Hepatocyte (in vitro differentiated cells): ENCODE results near the gene ANKRD22. TPM values are rescaled to one million over a fixed set of nuclear protein-coding genes. Genes with fewer than 3 reads are reported as not detected.

Experiments used
- DNase-seq: peaks from one replicate; pipeline ENCODE4 v3.0.0-alpha.2; 2016; ENCODE audit warnings: low spot score
- H2AFZ ChIP-seq: fragments of 200-600 bp; sonication (generic); 2 replicates; pipeline ENCODE4 v1.6.0; 2016; ENCODE audit warnings: antibody characterized with exemption, mild to moderate bottlenecking
- H3K27ac ChIP-seq: fragments of 200-600 bp; sonication (generic); 2 replicates; pipeline ENCODE4 v1.5.1; 2016; ENCODE audit warnings: mild to moderate bottlenecking
- H3K27me3 ChIP-seq: fragments of 200-600 bp; sonication (generic); 2 replicates; pipeline ENCODE4 v1.6.1; 2016
- H3K36me3 ChIP-seq: fragments of 200-600 bp; sonication (generic); replicated peaks from 2 replicates; pipeline ENCODE4 v1.5.1; 2016; ENCODE audit warnings: low read depth; ENCODE audit not compliant: insufficient read depth
- H3K4me1 ChIP-seq: fragments of 200-600 bp; sonication (generic); 2 replicates; pipeline ENCODE4 v1.5.1; 2016; ENCODE audit warnings: mild to moderate bottlenecking, moderate library complexity; ENCODE audit not compliant: insufficient read depth
- H3K4me2 ChIP-seq: fragments of 200-600 bp; sonication (generic); 2 replicates; pipeline ENCODE4 v1.6.0; 2016
- H3K4me3 ChIP-seq: fragments of 200-600 bp; sonication (generic); 2 replicates; pipeline ENCODE4 v1.5.1; 2016; ENCODE audit warnings: mild to moderate bottlenecking
- H3K79me2 ChIP-seq: fragments of 200-600 bp; sonication (generic); 2 replicates; pipeline ENCODE4 v1.6.0; 2017; ENCODE audit warnings: mild to moderate bottlenecking
- H3K9me2 ChIP-seq: fragments of 200-600 bp; sonication (generic); replicated peaks from 2 replicates; pipeline ENCODE4 v1.6.0; 2017; ENCODE audit warnings: mild to moderate bottlenecking; ENCODE audit not compliant: insufficient read depth
- H3K9me3 ChIP-seq: fragments of 200-600 bp; sonication (generic); 2 replicates; pipeline ENCODE4 v1.5.1; 2016; ENCODE audit warnings: low read depth, mild to moderate bottlenecking
- H4K20me1 ChIP-seq: fragments of 200-600 bp; sonication (generic); 2 replicates; pipeline ENCODE4 v1.6.0; 2016; ENCODE audit warnings: mild to moderate bottlenecking; ENCODE audit not compliant: insufficient read depth, poor library complexity, severe bottlenecking
- EZH2 ChIP-seq: fragments of 200-600 bp; sonication (generic); IDR thresholded peaks from 2 replicates; pipeline ENCODE4 v1.6.1; 2016; ENCODE audit warnings: antibody characterized with exemption, mild to moderate bottlenecking, borderline replicate concordance
- EZH2phosphoT487 ChIP-seq: fragments of 200-600 bp; sonication (generic); IDR thresholded peaks from one replicate; pipeline ENCODE4 v1.6.1; 2018; ENCODE audit warnings: antibody characterized with exemption, mild to moderate bottlenecking, low read depth, moderate library complexity; ENCODE audit not compliant: unreplicated experiment, severe bottlenecking
- WGBS: methylation state at CpG from one replicate; pipeline ENCODE4 v1.1.6; 2016; ENCODE audit warnings: low lambda C conversion rate; ENCODE audit errors: missing lambda C conversion rate; 5-methylcytosine and 5-hydroxymethylcytosine counted together
- polyA plus RNA-seq: library from polyadenylated mRNA; unstranded; fragments of >200 nt; fragmentation: Nextera tagmentation; extraction: Ambion mirVana; gene quantifications from 2 replicates; pipeline ENCODE4 v1.2.1, GENCODE V29; 2016
- total RNA-seq: library from RNA; depleted of rRNA; stranded (reverse); fragments of >200 nt; gene quantifications from 2 replicates; pipeline ENCODE4 v1.2.3, GENCODE V29; 2014
- TF ChIP-seq, protein P1 (sequence below): fragments of 200-600 bp; sonication (generic); IDR thresholded peaks from 2 replicates; pipeline ENCODE4 v1.5.1; 2016; ENCODE audit warnings: antibody characterized with exemption, mild to moderate bottlenecking; ENCODE audit not compliant: poor library complexity

Gene ANKRD22
- total and polyA plus RNA-seq, 2 experiments from 2014 or later, result 2.1 to 2.7 TPM

DNA sequence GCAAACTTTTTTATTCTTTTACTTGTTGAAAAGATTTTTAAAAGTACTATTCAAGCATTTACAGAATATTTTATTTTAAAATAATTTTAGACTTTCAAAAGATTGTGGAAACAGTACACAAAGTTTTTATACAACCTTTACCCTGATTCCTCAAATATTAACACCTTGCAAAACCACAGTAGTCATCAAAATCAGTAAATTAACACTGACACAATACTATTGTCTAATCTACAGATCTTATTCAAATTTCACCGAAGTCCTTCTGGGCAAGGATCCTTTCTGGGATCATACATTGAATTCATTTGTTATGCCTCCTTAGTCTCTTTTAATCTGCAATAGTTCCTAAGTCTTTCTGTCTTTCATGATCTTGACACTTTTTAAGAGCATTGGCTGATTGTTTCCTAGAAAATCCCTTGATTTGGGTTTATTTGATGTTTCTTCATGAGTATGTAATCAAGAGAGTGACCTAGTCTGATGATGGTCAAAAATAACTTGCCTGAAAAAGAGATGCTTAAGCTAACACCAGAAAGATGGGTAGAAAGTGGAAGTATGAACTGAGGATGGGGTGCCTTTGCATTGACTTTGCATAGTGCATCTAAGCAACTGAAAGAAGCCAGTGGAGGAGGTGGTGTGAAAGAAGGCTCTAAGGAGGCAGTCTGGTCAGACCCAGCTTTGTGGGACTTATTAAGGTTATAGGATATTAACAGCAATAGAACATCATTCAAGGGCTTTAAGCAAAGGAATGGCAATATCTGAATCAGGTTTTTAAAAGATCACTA lies 38.1 kb upstream of the ANKRD22 start:
- H2AFZ ChIP-seq, result no peak overlapping the region
- H3K4me1 ChIP-seq, result peaks cover 4% of the 10 kb centered on the region
- 88% methylated on average over 1 of the region's 1 CpG for WGBS
- no peak for TF ChIP-seq EZH2
- no peak for TF ChIP-seq EZH2phosphoT487
- TF ChIP-seq, protein P1, sequence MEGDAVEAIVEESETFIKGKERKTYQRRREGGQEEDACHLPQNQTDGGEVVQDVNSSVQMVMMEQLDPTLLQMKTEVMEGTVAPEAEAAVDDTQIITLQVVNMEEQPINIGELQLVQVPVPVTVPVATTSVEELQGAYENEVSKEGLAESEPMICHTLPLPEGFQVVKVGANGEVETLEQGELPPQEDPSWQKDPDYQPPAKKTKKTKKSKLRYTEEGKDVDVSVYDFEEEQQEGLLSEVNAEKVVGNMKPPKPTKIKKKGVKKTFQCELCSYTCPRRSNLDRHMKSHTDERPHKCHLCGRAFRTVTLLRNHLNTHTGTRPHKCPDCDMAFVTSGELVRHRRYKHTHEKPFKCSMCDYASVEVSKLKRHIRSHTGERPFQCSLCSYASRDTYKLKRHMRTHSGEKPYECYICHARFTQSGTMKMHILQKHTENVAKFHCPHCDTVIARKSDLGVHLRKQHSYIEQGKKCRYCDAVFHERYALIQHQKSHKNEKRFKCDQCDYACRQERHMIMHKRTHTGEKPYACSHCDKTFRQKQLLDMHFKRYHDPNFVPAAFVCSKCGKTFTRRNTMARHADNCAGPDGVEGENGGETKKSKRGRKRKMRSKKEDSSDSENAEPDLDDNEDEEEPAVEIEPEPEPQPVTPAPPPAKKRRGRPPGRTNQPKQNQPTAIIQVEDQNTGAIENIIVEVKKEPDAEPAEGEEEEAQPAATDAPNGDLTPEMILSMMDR, result no peak
- no peak for DNase-seq
- H3K79me2 ChIP-seq, result peaks cover 63% of the 10 kb centered on the region
- no peaks in the 10 kb centered on the region for H3K9me2 ChIP-seq
- H3K27me3 ChIP-seq, result no peaks in the 10 kb centered on the region
- no peaks in the 10 kb centered on the region for H3K36me3 ChIP-seq
- H3K27ac ChIP-seq, result no peak overlapping the region
- H3K9me3 ChIP-seq, result no peaks in the 10 kb centered on the region
- no peak overlapping the region for H3K4me3 ChIP-seq
- no peaks in the 10 kb centered on the region for H4K20me1 ChIP-seq
- H3K4me2 ChIP-seq, result no peak overlapping the region

DNA sequence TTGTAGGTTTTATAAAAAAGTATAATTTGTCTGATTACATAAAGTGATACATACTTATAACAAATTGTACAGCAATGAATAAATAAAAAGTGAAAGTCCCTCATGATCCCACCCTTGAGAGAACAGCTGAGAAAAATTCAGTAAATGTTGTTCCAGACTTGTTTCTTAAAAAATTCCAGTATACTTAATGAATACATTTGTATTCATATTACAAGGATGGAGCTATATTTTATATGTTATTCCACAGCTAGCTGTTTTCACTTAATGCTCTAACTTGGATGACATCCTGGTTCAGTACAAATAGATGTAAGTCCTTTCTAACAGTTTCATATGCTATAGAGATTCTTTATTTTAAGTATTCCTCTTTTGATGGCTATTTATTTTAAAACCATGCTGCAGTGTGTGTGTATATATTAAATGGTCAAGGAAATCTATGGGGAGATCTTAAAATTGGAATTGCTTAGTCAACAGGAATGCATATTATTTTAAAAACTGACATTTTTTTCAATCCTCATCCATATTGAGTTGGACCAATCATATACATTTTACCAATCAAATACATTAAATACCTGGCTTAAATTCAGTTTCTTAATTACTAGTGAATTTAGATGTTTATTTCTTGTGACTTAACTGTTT lies 37.3 kb upstream of the ANKRD22 start:
- no peak overlapping the region for H3K4me2 ChIP-seq
- H3K36me3 ChIP-seq, result no peaks in the 10 kb centered on the region
- TF ChIP-seq EZH2 (no peak), EZH2phosphoT487 (no peak)
- TF ChIP-seq, protein P1, result no peak
- no peaks in the 10 kb centered on the region for H3K4me1 ChIP-seq
- DNase-seq, result no peak
- H3K4me3 ChIP-seq, result no peak overlapping the region
- H3K27me3 ChIP-seq, result no peaks in the 10 kb centered on the region
- no peaks in the 10 kb centered on the region for H4K20me1 ChIP-seq
- no peaks in the 10 kb centered on the region for H3K9me2 ChIP-seq
- no peak overlapping the region for H3K27ac ChIP-seq
- H3K9me3 ChIP-seq, result no peaks in the 10 kb centered on the region
- no peak overlapping the region for H2AFZ ChIP-seq
- peaks cover 71% of the 10 kb centered on the region for H3K79me2 ChIP-seq

DNA sequence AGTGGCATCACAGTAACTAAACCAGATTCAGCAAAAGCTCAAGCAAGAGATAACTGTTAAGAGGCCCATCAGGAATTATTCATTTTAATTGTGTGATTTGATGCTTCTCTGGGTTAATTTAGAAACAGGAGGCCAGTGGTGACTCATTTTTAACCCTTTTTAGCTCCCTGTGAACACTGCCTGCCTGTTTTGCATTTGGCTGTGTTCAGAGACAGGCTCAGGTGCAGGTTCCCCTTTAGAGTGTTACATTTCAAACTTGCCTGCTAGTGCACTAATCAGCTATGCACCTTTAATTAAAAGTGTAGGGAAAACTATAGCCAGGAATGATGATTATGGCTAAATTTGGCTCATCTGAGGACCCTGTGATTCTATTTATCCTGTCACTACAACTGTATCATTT lies 34.9 kb upstream of the ANKRD22 start:
- Histone ChIP-seq H3K27ac (no peak overlapping the region), H3K27me3 (no peaks in the 10 kb centered on the region), H3K79me2 (peaks cover 90% of the 10 kb centered on the region), H2AFZ (no peak overlapping the region), H4K20me1 (no peaks in the 10 kb centered on the region), H3K36me3 (no peaks in the 10 kb centered on the region), H3K4me1 (no peaks in the 10 kb centered on the region), H3K9me3 (no peaks in the 10 kb centered on the region), H3K4me3 (no peak overlapping the region), H3K9me2 (no peaks in the 10 kb centered on the region), H3K4me2 (no peak overlapping the region)
- DNase-seq, result no peak
- no peak for TF ChIP-seq EZH2
- TF ChIP-seq, protein P1, result no peak
